GM12878 (cell line): ENCODE results near the gene MAPK1. TPM values are rescaled to one million over a fixed set of nuclear protein-coding genes. Genes with fewer than 3 reads are reported as not detected.

Experiments used
- CREM ChIP-seq: IDR thresholded peaks from 2 replicates; pipeline ENCODE4 v1.6.1; 2014; ENCODE audit warnings: antibody characterized with exemption, low read depth
- CUX1 ChIP-seq: IDR thresholded peaks from 2 replicates; pipeline ENCODE4 v1.6.1; 2012; ENCODE audit warnings: improper control_type of control experiment, low read depth, low read length; ENCODE audit not compliant: insufficient replicate concordance
- GABPA ChIP-seq: IDR thresholded peaks from 2 replicates; pipeline ENCODE4 v1.6.1; 2014; ENCODE audit warnings: antibody characterized with exemption, low read depth, mild to moderate bottlenecking, inconsistent platforms
- NFYA ChIP-seq: IDR thresholded peaks from 2 replicates; pipeline ENCODE4 v1.6.1; 2011; ENCODE audit warnings: low read depth, mild to moderate bottlenecking, low read length, improper control_type of control experiment, borderline replicate concordance
- PML ChIP-seq: IDR thresholded peaks from 2 replicates; pipeline ENCODE4 v1.6.1; 2012; ENCODE audit warnings: low read length, inconsistent platforms
- POLR2AphosphoS5 ChIP-seq: IDR thresholded peaks from 2 replicates; pipeline ENCODE4 v1.6.1; 2011; ENCODE audit warnings: mild to moderate bottlenecking, low read length, inconsistent platforms
- PRDM15 ChIP-seq: fragments of 450-650 bp; formaldehyde crosslinking; IDR thresholded peaks from 2 replicates; pipeline ENCODE4 v1.4.0; 2020; ENCODE audit warnings: mild to moderate bottlenecking, moderate library complexity
- RBBP5 ChIP-seq: fragments of 200-600 bp; sonication (generic); conservative IDR thresholded peaks from 2 replicates; pipeline ENCODE4 v1.6.1; 2016
- TBL1XR1 ChIP-seq: IDR thresholded peaks from 2 replicates; pipeline ENCODE4 v1.6.1; 2012; ENCODE audit warnings: low read depth, low read length, improper control_type of control experiment
- ZBTB4 ChIP-seq: fragments of 450-650 bp; formaldehyde crosslinking; IDR thresholded peaks from 2 replicates; pipeline ENCODE4 v1.4.0; 2022; ENCODE audit warnings: mild to moderate bottlenecking, moderate library complexity
- ZNF687 ChIP-seq: fragments of 450-650 bp; IDR thresholded peaks from 2 replicates; pipeline ENCODE4 v1.6.1; 2017; ENCODE audit warnings: mild to moderate bottlenecking, moderate library complexity
- polyA plus RNA-seq, 11 experiments: library from polyadenylated mRNA; depleted of rRNA in 4 of 11; unstranded in 6 of 11; stranded (reverse) in 5 of 11; fragments of >200 nt; fragmentation: Nextera tagmentation in 4 of 11; fragmentation: Illumina TruSeq in 1 of 11; extraction: Ambion mirVana in 4 of 11; extraction: Trizol in 1 of 11; gene quantifications; 1 replicate in 1 of 11; 2 replicates in 10 of 11; pipeline versions ENCODE4 v1.2.1 to v1.2.3, GENCODE V29; 2011 to 2016; ENCODE audit warnings: inconsistent platforms in 2 of 11, missing spikeins in 2 of 11, low read depth in 1 of 11
- total RNA-seq, 4 experiments: library from RNA; depleted of rRNA in 3 of 4; stranded (reverse); fragments of >200 nt in 3 of 4; fragmentation: Illumina TruSeq in 1 of 4; extraction: Trizol in 1 of 4; gene quantifications; 2 replicates each; pipeline versions ENCODE4 v1.2.1 to v1.2.3, GENCODE V29; 2013 to 2021

Gene MAPK1
- total and polyA plus RNA-seq, 10 of the 15 experiments (the other 5 are each of a cell fraction or from before 2014, with no cell fraction given) = 7.0 to 123 (median 58.4) TPM

- TF ChIP-seq ZBTB4 (CRISPR knock-in tag) (no peak), GABPA (no peak), PML (no peak), NFYA (no peak), PRDM15 (CRISPR knock-in tag) (no peak), ZNF687 (0 out of 2 replicates have a peak, but pooled peaks have one; percentile 33), TBL1XR1 (no peak), CUX1 (no peak), CREM (0 out of 2 replicates have a peak, but pooled peaks have one; percentile 12), POLR2AphosphoS5 (no peak), RBBP5 (no peak)
Measured at GRCh38 chr22:21857481-21857914, 9.9 kb downstream of the MAPK1 start (continued).
